Measurements from ENCODE around the gene PKD1. TPM values are rescaled to one million over a fixed set of nuclear protein-coding genes. Genes with fewer than 3 reads are reported as not detected.

The PKD1 gene
- total RNA-seq, 2 experiments from 2014 or later, result 56.7 to 59.4 TPM

DNA sequence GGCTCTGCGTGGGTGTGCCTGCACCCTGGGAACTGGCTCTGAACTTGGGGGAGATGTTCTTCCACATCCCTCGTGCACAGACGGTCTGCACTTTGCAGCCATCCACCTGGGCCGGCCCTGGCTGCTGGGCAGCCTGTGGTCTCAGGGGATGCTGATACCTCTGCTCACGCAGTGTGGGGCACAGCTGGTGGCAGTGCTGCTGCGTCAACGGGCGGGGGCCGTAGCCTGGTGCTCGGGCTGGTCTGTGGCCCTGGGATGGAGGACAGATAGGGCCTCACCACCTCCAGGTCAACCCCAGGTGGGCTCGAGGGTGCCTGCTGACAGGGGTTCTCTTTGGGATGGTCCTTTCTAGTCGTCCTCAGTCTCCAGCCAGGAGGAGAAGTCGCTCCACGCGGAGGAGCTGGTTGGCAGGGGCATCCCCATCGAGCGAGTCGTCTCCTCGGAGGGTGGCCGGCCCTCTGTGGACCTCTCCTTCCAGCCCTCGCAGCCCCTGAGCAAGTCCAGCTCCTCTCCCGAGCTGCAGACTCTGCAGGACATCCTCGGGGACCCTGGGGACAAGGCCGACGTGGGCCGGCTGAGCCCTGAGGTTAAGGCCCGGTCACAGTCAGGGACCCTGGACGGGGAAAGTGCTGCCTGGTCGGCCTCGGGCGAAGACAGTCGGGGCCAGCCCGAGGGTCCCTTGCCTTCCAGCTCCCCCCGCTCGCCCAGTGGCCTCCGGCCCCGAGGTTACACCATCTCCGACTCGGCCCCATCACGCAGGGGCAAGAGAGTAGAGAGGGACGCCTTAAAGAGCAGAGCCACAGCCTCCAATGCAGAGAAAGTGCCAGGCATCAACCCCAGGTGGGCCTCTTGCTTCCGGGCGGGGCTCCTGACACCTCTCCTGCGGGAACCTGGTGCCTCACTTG is 51.6 kb downstream of the PKD1 start:
- ChIA-PET CTCF (no interaction called here), POLR2A (no interaction called here)
- Mint-ChIP-seq H3K27ac (no peak overlapping the region), H3K27me3 (no peaks in the 10 kb centered on the region), H3K4me3 (no peak overlapping the region), H3K9me3 (no peaks in the 10 kb centered on the region), H3K36me3 (peaks cover 3% of the 10 kb centered on the region), H3K4me1 (ENCODE audit: low read depth) (no peaks in the 10 kb centered on the region)
- intact Hi-C loops (cut with micrococcal nuclease), result no loop called here
- DNase-seq, result no peak

- no peaks in the 10 kb centered on the region for H3K4me1 Mint-ChIP-seq (ENCODE audit: low read depth)
- intact Hi-C loops (cut with micrococcal nuclease), result no loop called here
- no peaks in the 10 kb centered on the region for H3K27me3 Mint-ChIP-seq
- POLR2A ChIA-PET, result no interaction called here
- no peak for DNase-seq
- H3K4me3 Mint-ChIP-seq, result no peak overlapping the region
- no peak overlapping the region for H3K27ac Mint-ChIP-seq
- no peaks in the 10 kb centered on the region for H3K9me3 Mint-ChIP-seq
- H3K36me3 Mint-ChIP-seq, result peaks cover 2% of the 10 kb centered on the region
- CTCF ChIA-PET, result no interaction called here
These were observed 52.3 kb downstream of the PKD1 start for GRCh38 chr16:2083409-2083808.

DNA sequence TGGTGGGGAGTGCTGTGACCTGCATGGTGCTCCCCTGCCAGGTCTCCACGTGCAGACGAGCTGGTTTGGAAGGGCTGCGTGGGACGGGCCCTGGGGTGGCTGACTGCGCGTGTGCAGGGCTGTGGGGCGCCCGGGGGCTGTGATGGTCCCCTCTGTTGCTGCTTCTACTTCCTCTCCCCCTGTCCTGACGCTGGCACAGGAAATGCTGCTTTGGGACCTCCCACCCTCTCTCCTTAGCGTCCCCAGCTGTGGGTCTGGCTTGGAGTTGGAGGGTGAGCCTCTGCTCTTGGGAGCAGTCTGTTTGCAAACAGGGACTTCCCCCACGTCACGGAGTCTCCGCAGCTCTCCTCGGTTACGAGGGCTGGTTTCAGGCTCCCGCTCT is 52.7 kb downstream of the PKD1 start:
- DNase-seq, result no peak
- ChIA-PET CTCF (interaction anchor here (1.2 kb wide), 1 partner anchor 58 kb away, joined by 5 read pairs; no protein-coding TSS in a partner anchor), POLR2A (no interaction called here)
- Mint-ChIP-seq H3K9me3 (no peaks in the 10 kb centered on the region), H3K27me3 (no peaks in the 10 kb centered on the region), H3K4me1 (ENCODE audit: low read depth) (no peaks in the 10 kb centered on the region), H3K27ac (no peak overlapping the region), H3K36me3 (peaks cover 2% of the 10 kb centered on the region), H3K4me3 (no peak overlapping the region)
- intact Hi-C loops (cut with micrococcal nuclease), result no loop called here

DNA sequence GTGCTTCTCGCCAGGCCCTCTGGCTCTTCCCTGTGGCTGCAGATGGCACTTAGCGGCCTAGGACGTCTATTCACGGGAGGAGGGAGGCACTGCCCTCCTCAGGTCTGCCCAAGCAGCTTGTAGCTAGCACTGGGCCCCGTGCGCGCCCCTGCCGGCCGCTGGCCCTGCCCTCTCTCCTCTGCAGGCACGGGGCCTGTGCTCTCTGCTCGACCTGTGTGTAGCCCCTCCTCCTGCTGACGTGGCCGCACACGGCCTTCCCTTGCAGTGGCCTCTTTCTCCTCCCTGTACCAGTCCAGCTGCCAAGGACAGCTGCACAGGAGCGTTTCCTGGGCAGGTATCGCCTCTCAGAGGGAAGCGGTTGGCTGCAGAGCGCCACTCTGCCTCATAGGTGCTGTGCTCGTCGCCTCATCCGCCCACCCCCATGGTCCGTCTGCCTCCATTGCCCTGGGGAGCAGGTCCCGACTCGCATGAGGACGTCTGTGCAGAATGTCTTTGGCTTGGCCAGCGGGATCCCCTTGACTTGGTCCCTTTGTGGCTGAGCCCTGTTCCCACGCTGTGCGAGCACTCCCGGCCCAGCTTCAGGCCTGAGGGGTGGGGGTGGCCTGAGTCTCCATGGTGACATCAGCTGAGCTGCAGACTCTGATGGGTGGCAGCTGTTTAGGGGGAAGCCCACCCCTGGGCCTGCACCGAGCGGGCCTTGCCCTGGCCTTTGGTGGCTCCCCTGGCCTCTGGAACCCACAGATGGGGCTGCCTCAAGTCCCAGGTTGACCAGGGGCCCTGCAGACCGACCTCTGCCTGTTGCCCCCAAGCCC is 53.3 kb downstream of the PKD1 start:
- CTCF ChIA-PET, result interaction anchor here (1.2 kb wide), 1 partner anchor 58 kb away, joined by 5 read pairs; no protein-coding TSS in a partner anchor
- intact Hi-C loops (cut with micrococcal nuclease), result no loop called here

GRCh38 chr16:2081201-2082084 is 54.3 kb downstream of the PKD1 start:
- intact Hi-C loops (cut with micrococcal nuclease), result no loop called here
- no peak overlapping the region for H3K4me3 Mint-ChIP-seq
- H3K36me3 Mint-ChIP-seq, result no peaks in the 10 kb centered on the region

More for the DNA sequence above, 53.3 kb downstream of the PKD1 start:
- DNase-seq, result no peak
- peaks cover under 1% of the 10 kb centered on the region for H3K36me3 Mint-ChIP-seq
- H3K27me3 Mint-ChIP-seq, result no peaks in the 10 kb centered on the region
- H3K4me3 Mint-ChIP-seq, result no peak overlapping the region
- POLR2A ChIA-PET, result no interaction called here
- H3K4me1 Mint-ChIP-seq (ENCODE audit: low read depth), result no peaks in the 10 kb centered on the region
- no peak overlapping the region for H3K27ac Mint-ChIP-seq
- no peaks in the 10 kb centered on the region for H3K9me3 Mint-ChIP-seq

DNA sequence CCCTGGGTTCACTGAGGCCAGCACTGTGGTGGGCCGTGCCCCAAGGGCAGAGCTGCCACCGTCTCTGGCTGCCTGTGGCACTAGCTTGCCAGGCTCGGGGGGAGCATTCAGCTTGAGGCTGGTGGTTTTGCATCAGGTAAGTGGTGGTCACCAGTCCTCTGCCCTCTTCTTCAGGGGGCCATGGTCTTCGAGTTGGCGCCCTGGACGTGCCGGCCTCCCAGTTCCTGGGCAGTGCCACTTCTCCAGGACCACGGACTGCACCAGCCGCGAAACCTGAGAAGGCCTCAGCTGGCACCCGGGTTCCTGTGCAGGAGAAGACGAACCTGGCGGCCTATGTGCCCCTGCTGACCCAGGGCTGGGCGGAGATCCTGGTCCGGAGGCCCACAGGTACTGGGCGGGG is 55.7 kb downstream of the PKD1 start:
- Mint-ChIP-seq H3K9me3 (no peaks in the 10 kb centered on the region), H3K4me3 (no peak overlapping the region), H3K27ac (no peak overlapping the region), H3K27me3 (no peaks in the 10 kb centered on the region), H3K4me1 (ENCODE audit: low read depth) (no peaks in the 10 kb centered on the region), H3K36me3 (no peaks in the 10 kb centered on the region)
- intact Hi-C loops (cut with micrococcal nuclease), result no loop called here
- CTCF ChIA-PET, result interaction anchor here (1.1 kb wide), 1 partner anchor 76 kb away, joined by 3 read pairs; no protein-coding TSS in a partner anchor
- POLR2A ChIA-PET, result no interaction called here
- no peak for DNase-seq

More at GRCh38 chr16:2081201-2082084, 54.3 kb downstream of the PKD1 start:
- H3K27me3 Mint-ChIP-seq, result no peaks in the 10 kb centered on the region
- H3K4me1 Mint-ChIP-seq (ENCODE audit: low read depth), result no peaks in the 10 kb centered on the region
- no peaks in the 10 kb centered on the region for H3K9me3 Mint-ChIP-seq
- no peak for DNase-seq
- CTCF ChIA-PET, result no interaction called here
- POLR2A ChIA-PET, result no interaction called here
- H3K27ac Mint-ChIP-seq, result no peak overlapping the region

DNA sequence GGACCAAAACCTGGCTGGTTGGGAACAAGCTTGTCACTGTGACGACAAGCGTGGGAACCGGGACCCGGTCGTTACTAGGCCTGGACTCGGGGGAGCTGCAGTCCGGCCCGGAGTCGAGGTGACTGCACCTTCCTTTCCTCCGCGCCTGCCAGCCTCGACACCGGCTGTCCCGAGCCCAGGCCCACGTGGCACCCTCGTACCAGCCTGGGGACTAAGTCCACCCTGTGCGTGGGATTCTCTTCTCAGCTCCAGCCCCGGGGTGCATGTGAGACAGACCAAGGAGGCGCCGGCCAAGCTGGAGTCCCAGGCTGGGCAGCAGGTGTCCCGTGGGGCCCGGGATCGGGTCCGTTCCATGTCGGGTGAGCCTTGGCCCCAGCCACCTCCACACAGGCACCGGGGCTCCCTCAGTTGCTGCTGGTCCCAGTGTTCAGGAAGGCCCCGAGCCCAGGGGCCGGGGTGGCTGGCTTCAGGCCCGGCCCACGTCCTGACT is 56.3 kb downstream of the PKD1 start:
- ChIA-PET POLR2A (no interaction called here), CTCF (interaction anchor here (1.1 kb wide), 1 partner anchor 75 kb away, joined by 3 read pairs; no protein-coding TSS in a partner anchor)
- no peak overlapping the region for H3K4me3 Mint-ChIP-seq
- H3K27ac Mint-ChIP-seq, result no peak overlapping the region
- no peaks in the 10 kb centered on the region for H3K4me1 Mint-ChIP-seq (ENCODE audit: low read depth)
- DNase-seq, result no peak
- no peaks in the 10 kb centered on the region for H3K27me3 Mint-ChIP-seq
- H3K9me3 Mint-ChIP-seq, result no peaks in the 10 kb centered on the region
- H3K36me3 Mint-ChIP-seq, result peaks cover 3% of the 10 kb centered on the region
- intact Hi-C loops (cut with micrococcal nuclease), result no loop called here

DNA sequence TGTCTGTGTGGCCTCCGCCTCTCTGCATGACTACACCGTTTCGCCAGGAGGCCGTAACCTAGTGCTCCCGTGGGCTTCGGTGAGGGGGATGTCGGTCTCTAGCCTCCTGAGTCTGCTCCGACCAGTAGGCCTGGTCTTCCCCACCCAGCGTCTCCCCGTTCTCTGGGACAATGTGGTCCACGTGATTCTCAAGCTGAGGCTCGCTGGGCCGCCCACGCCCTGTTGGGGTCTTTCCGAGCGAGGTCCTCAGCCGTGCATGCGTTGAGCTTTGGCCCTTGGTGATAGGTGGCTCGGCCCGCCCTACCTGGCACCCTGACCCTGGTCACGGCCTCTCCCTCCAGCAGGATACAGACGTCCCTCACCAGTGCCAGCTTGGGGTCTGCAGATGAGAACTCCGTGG is 57.0 kb downstream of the PKD1 start:
- H3K36me3 Mint-ChIP-seq, result peaks cover 3% of the 10 kb centered on the region
- H3K4me1 Mint-ChIP-seq (ENCODE audit: low read depth), result no peaks in the 10 kb centered on the region
- POLR2A ChIA-PET, result no interaction called here
- no peak overlapping the region for H3K27ac Mint-ChIP-seq
- DNase-seq, result no peak
- intact Hi-C loops (cut with micrococcal nuclease), result no loop called here
- H3K9me3 Mint-ChIP-seq, result no peaks in the 10 kb centered on the region
- CTCF ChIA-PET, result interaction anchor here (1.1 kb wide), 1 partner anchor 74 kb away, joined by 3 read pairs; no protein-coding TSS in a partner anchor
- no peaks in the 10 kb centered on the region for H3K27me3 Mint-ChIP-seq
- no peak overlapping the region for H3K4me3 Mint-ChIP-seq

DNA sequence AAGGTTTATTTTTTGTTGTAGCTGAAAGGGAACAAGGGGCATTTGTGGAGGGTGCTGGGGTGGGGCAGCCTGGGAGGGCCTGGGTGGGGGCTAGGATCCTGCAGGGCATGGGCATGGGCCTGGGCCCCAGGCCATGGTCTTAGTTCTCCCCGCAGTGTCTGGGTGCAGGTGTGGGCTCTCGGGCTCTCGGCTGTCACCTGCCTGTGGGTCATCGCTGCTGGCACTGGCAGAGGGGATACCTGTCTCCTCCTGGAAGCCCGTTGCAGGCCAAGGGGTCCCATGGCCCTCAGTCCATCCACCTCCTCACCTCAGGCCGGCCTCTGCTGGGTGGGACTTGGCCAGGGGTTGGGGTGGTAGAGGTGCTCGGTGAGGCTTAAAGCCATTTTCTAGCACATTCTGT is 57.6 kb downstream of the PKD1 start:
- Mint-ChIP-seq H3K27me3 (no peaks in the 10 kb centered on the region), H3K27ac (no peak overlapping the region), H3K4me1 (ENCODE audit: low read depth) (no peaks in the 10 kb centered on the region), H3K4me3 (no peak overlapping the region), H3K36me3 (peaks cover 6% of the 10 kb centered on the region), H3K9me3 (no peaks in the 10 kb centered on the region)
- CTCF ChIA-PET, result no interaction called here
- no peak for DNase-seq
- intact Hi-C loops (cut with micrococcal nuclease), result no loop called here
- POLR2A ChIA-PET, result no interaction called here

DNA sequence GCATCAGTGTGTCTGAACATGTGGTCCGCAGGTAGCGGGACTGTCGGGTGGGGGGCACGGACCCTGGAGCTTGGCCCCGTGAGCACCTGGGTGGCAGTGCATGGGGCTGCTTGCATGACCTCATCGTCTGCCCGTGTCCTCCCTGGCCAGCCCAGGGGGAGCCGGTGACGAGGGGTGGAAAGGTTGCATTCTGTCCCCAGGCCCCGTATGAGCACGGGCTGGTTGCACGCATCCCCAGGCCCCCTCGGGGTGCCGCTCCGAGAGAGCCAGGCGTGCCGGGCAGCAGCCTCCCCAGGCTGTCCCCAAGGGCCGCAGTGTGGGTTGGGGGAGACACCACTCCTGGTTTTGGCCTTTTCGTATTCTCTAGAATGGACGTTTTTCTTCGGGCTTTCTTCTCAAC is 58.0 kb downstream of the PKD1 start:
- CTCF ChIA-PET, result no interaction called here
- peaks cover 7% of the 10 kb centered on the region for H3K36me3 Mint-ChIP-seq

GRCh38 chr16:2077016-2077415 is 58.7 kb downstream of the PKD1 start:
- Mint-ChIP-seq H3K36me3 (peaks cover 9% of the 10 kb centered on the region), H3K4me1 (ENCODE audit: low read depth) (no peaks in the 10 kb centered on the region), H3K27me3 (no peaks in the 10 kb centered on the region), H3K9me3 (no peaks in the 10 kb centered on the region), H3K4me3 (no peak overlapping the region), H3K27ac (no peak overlapping the region)
- ChIA-PET CTCF (no interaction called here), POLR2A (no interaction called here)
- no peak for DNase-seq
- intact Hi-C loops (cut with micrococcal nuclease), result no loop called here

More for the DNA sequence above, 58.0 kb downstream of the PKD1 start:
- no peak for DNase-seq
- H3K27me3 Mint-ChIP-seq, result no peaks in the 10 kb centered on the region
- H3K9me3 Mint-ChIP-seq, result no peaks in the 10 kb centered on the region
- H3K4me3 Mint-ChIP-seq, result no peak overlapping the region
- intact Hi-C loops (cut with micrococcal nuclease), result no loop called here
- POLR2A ChIA-PET, result no interaction called here
- H3K27ac Mint-ChIP-seq, result no peak overlapping the region
- H3K4me1 Mint-ChIP-seq (ENCODE audit: low read depth), result no peaks in the 10 kb centered on the region

Measured in activated CD4-positive, alpha-beta memory T cell treated with anti-CD3 and anti-CD28 coated beads for 36 hours (primary cell).